SJSA1 (cell line): ENCODE measurements around the gene ZNF662. TPM values are rescaled to one million over a fixed set of nuclear protein-coding genes. Genes with fewer than 3 reads are reported as not detected.
A peak's percentile ranks its signal among the peaks of the same experiment; 100 is the strongest.
"Not testable (repeated sequence)": the region's sequence is repeated elsewhere in the genome, so short reads cannot be mapped to it uniquely, and the experiment has no call there.

Source experiments
- DNase-seq, 2 experiments: peaks; one replicate each; pipeline ENCODE4 v3.0.0-alpha.2; 2015 to 2020; ENCODE audit warnings: low spot score in 2 of 2, low read depth in 1 of 2
- H3K27ac ChIP-seq: fragments of 250-450 bp; sonication (Bioruptor Pico); 2 replicates; pipeline ENCODE4 v1.5.1; 2020; ENCODE audit warnings: mild to moderate bottlenecking, moderate library complexity
- H3K27me3 ChIP-seq: fragments of 250-450 bp; sonication (Bioruptor Pico); replicated peaks from 2 replicates; pipeline ENCODE4 v1.5.1; 2020; ENCODE audit warnings: mild to moderate bottlenecking, moderate library complexity
- H3K36me3 ChIP-seq: fragments of 250-450 bp; sonication (Bioruptor Pico); 2 replicates; pipeline ENCODE4 v1.5.1; 2020; ENCODE audit warnings: mild to moderate bottlenecking
- H3K4me1 ChIP-seq: fragments of 250-450 bp; sonication (Bioruptor Pico); replicated peaks from 2 replicates; pipeline ENCODE4 v1.6.1; 2021; ENCODE audit warnings: mild to moderate bottlenecking
- H3K4me3 ChIP-seq: fragments of 250-450 bp; sonication (Bioruptor Pico); 2 replicates; pipeline ENCODE4 v1.5.1; 2020; ENCODE audit warnings: mild to moderate bottlenecking
- H3K9me3 ChIP-seq: fragments of 250-450 bp; sonication (Bioruptor Pico); replicated peaks from 2 replicates; pipeline ENCODE4 v1.5.1; 2020; ENCODE audit warnings: mild to moderate bottlenecking
- total RNA-seq: library from RNA; depleted of rRNA; stranded (reverse); fragments of >200 nt; shearing (Covaris generic); gene quantifications from 2 replicates; pipeline ENCODE4 v1.2.3, GENCODE V29; 2014

ZNF662 gene
- total RNA-seq, 1 experiment from 2014 or later, result not detected

DNA sequence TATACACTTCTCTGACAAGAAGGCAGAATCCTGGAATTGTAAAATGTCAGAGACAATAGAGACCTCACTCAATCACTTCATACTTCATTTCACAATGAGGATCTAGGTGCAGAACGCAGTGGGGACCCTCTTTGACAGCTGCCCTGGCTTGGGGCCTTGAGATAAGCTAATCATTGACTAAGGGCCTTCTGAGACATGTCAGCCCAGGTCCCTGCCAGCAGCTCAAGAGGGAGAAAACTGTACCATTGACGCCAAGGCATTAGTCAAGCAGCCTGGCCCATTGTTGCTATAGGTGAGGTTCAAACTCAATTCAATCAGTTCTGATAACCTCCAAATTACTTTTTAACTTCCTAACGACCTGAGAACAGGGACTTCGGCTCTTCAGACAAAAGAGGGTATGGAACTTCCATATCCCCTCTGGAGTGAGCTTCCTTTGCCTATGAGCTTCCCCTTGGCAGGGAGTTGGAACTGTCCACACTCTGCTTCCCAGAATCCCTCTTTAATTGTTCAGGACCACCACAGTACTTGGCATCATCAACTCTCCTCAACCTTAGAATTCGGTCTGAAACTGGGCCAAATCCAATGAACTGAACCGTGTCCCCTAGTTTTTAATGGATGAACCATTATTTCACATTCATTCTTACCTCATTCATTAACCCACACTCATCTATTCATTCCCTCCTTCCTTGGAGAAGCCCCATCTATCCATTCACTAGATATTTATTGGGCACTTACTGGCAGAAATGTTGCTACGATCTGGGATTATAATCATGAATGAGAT is 28.8 kb upstream of the ZNF662 start:
- H3K27me3 ChIP-seq, result no peaks in the 10 kb centered on the region
- no peak overlapping the region for H3K4me3 ChIP-seq
- H3K27ac ChIP-seq, result no peak overlapping the region
- no peaks in the 10 kb centered on the region for H3K36me3 ChIP-seq
- no peaks in the 10 kb centered on the region for H3K9me3 ChIP-seq
- no peak for DNase-seq
- peaks cover 9% of the 10 kb centered on the region for H3K4me1 ChIP-seq

- H3K27me3 ChIP-seq, result no peaks in the 10 kb centered on the region
- peaks cover 9% of the 10 kb centered on the region for H3K4me1 ChIP-seq
- no peaks in the 10 kb centered on the region for H3K9me3 ChIP-seq
- no peak overlapping the region for H3K27ac ChIP-seq
- no peaks in the 10 kb centered on the region for H3K36me3 ChIP-seq
- no peak for DNase-seq
- no peak overlapping the region for H3K4me3 ChIP-seq
Observed at GRCh38 chr3:42877881-42878280, 28.1 kb upstream of the ZNF662 start.

- Histone ChIP-seq H3K4me3 (no peak overlapping the region), H3K4me1 (peaks cover 9% of the 10 kb centered on the region), H3K9me3 (no peaks in the 10 kb centered on the region), H3K27me3 (no peaks in the 10 kb centered on the region), H3K27ac (no peak overlapping the region), H3K36me3 (no peaks in the 10 kb centered on the region)
- no peak for DNase-seq
Observed at GRCh38 chr3:42880183-42880582, 25.8 kb upstream of the ZNF662 start.

DNA sequence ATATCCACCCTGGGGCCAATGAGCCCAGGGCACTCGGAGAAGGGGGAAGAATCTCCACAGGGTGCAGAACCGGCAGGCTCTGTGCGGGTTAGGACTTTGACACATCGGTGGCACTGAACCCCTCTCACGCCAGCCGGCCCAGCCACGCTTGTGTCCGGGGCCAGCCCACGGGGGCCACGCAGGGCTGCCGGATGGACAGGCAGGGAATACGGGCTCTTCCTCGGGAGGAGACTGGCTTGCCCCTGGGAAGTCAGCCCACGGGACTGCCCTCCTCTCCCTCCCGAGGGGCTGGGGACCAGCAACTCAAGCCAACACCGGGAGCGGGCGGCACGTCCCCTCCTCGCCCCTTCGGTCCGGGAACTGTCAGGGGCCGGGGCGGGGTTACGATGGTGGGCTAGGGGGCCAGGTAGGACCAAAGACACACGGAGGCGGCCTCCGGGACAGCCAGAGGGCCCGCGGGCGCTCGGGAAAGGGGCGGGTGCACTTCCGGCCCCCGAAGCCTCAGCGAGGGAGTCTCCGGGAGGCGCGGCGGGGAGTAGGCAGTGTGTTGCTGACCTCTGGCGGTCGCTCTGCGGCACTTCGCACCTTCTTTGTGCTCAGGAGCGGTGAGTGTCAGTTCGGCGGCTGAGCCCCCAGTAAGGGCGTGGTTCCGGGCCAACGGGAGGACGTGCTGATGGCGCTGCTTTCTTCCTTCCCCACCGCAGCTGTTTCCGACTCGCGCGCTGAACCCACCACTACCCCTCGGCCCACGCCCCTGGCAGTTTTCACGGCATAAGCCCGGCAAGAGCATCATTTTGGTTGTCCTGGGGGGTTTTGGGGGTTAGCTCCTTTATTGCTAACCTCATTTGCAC is 25.1 kb upstream of the ZNF662 start:
- Histone ChIP-seq H3K9me3 (no peaks in the 10 kb centered on the region), H3K27ac (0 out of 2 replicates have a peak overlapping the region, but pooled peaks have one; percentile 24), H3K4me1 (peaks cover 9% of the 10 kb centered on the region), H3K27me3 (no peaks in the 10 kb centered on the region), H3K4me3 (peak overlapping the region; percentile 41), H3K36me3 (no peaks in the 10 kb centered on the region)
- DNase-seq, result peak; percentile 63 to 83

GRCh38 chr3:42883251-42883930 is 22.6 kb upstream of the ZNF662 start:
- not testable (repeated sequence) for H3K27ac ChIP-seq, DNase-seq, H3K27me3 ChIP-seq, H3K9me3 ChIP-seq, H3K36me3 ChIP-seq, H3K4me1 ChIP-seq, H3K4me3 ChIP-seq

DNA sequence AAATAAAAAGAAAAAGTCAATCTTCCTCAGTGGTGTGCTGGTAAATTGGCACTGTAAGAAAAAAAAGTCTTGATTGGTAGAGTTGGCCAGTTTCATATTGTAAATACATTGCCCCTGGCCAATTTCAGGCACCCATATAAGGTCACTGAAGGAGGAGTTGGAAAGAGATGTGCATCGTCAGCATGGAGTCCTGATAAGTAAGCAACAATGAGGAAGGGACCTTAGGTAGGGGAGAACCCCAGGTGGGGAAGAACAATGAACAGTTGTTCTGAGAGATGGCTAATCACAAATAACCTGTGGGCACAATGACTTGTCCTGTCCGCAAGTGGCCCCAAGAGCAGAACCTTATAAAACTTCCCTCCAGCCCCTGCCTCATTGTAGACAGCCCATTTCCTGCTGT is 21.6 kb upstream of the ZNF662 start:
- H3K4me3 ChIP-seq, result no peak overlapping the region
- H3K27me3 ChIP-seq, result no peaks in the 10 kb centered on the region
- no peaks in the 10 kb centered on the region for H3K36me3 ChIP-seq
- no peaks in the 10 kb centered on the region for H3K9me3 ChIP-seq
- H3K27ac ChIP-seq, result no peak overlapping the region
- H3K4me1 ChIP-seq, result peaks cover 9% of the 10 kb centered on the region
- no peak for DNase-seq

DNA sequence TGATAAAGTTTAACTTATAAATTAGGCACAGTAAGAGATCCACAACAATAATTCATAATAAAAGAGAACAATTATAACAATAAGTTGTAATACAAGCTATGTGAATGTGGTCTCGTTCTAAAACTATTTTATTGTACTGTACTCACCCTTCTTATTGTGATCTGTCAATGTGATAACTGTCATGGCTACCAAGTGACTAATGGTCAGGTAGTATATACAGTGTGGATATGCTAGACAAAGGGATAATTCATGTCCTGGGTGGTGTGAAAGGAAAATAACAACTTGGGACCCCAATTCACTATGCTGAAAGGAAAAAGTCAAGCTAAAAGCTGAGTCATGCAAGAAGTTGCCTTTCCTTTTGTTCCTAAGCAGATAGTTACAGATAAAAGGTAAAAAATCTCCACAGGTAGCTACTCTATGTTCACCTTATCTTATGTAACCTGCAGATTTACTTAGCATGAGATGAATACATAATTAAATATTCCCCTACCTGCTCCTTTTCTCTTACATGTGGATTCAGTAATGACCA is 19.6 kb upstream of the ZNF662 start:
- no peak for DNase-seq
- H3K9me3 ChIP-seq, result no peaks in the 10 kb centered on the region
- no peak overlapping the region for H3K27ac ChIP-seq
- H3K4me1 ChIP-seq, result peaks cover under 1% of the 10 kb centered on the region; the same call in 1 of the 2 replicates
- H3K27me3 ChIP-seq, result no peaks in the 10 kb centered on the region
- H3K4me3 ChIP-seq, result no peak overlapping the region
- no peaks in the 10 kb centered on the region for H3K36me3 ChIP-seq

DNA sequence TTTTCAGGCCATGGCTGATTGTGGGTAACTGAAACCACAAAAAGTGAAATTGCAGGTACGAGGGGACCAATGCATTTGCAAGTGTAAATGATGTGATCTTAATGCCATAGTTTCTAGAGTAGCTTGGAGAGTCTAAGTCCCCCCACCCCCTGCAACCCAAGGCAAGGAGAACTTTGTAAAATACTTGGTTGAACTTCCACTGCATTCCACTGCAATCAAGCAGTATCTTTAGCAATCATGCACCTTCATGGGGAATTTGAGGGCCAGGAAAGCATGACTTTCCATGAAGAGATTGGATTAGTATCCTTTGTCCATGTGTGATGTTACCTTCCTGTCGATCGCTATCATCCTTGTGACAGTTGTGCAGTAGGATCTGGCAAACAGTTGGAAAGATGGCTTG is 18.9 kb upstream of the ZNF662 start:
- Histone ChIP-seq H3K27me3 (no peaks in the 10 kb centered on the region), H3K27ac (no peak overlapping the region), H3K9me3 (no peaks in the 10 kb centered on the region), H3K36me3 (no peaks in the 10 kb centered on the region), H3K4me3 (no peak overlapping the region), H3K4me1 (no peaks in the 10 kb centered on the region)
- DNase-seq, result no peak

- Histone ChIP-seq H3K27me3 (no peaks in the 10 kb centered on the region), H3K9me3 (no peaks in the 10 kb centered on the region), H3K36me3 (no peaks in the 10 kb centered on the region), H3K4me3 (no peak overlapping the region), H3K4me1 (no peaks in the 10 kb centered on the region), H3K27ac (no peak overlapping the region)
- no peak for DNase-seq
Observed at GRCh38 chr3:42891042-42891441, 14.9 kb upstream of the ZNF662 start.

DNA sequence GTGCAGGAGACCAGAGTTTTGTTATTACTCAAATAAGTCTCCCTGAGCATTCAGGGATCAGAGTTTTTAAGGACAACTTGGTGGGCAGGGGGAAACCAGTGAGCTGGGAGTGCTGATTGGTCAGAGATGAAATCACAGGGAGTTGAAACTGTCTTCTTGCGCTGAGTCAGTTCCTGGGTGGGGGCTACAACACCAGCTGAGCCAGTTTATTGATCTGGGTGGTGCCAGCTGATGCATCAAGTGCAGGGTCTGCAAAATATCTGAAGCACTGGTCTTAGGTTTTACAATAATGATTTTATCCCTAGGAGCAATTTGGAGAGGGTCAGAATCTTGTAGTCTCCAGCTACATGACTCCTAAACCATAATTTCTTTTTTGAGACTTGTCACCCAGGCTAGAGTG is 13.8 kb upstream of the ZNF662 start:
- no peak overlapping the region for H3K27ac ChIP-seq
- DNase-seq, result no peak

GRCh38 chr3:42892807-42893206 is 13.1 kb upstream of the ZNF662 start:
- no peak overlapping the region for H3K27ac ChIP-seq
- H3K4me1 ChIP-seq, result no peaks in the 10 kb centered on the region

More for the DNA sequence above, 13.8 kb upstream of the ZNF662 start:
- Histone ChIP-seq H3K4me1 (no peaks in the 10 kb centered on the region), H3K27me3 (no peaks in the 10 kb centered on the region), H3K36me3 (no peaks in the 10 kb centered on the region), H3K9me3 (no peaks in the 10 kb centered on the region), H3K4me3 (no peak overlapping the region)

DNA sequence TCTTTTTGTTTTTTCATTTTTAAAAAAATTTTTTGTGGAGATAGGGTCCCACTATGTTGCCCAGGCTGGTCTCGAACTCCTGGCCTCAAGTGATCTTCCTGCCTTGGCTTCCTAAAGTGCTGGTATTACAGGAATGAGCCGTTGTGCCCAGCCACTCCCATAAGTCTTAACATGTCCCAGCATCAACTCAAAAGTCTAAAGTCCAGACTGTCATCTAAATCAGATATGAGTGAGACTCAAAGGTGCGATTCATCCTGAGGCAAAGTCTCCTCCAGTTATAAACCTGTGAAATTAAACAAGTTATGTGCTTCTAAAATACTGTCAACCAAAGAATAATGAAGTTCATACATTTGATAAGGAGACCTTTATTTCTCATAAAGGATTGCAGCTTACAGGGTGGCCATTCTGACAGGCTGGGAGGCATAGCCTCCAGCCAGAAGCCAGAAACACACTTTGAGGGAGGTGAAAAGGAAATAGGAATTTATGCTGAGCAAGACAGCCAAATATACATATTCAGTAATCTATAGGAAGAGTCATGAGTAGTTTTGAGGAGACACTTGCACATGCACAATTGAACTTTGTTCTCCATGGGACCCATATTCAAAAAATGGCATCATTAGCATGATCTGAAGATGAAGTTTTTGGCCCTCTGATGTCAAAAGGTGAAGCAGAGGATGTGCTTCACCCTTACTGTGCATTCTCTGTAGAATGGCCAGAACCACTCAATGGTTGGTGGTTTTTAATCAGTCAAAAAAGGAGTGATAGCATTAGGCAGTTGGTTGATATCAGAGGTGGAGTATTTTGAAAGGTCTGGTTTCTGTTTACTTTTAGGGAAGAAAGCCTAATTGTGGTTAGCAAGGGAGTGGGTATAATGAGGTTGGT is 11.0 kb upstream of the ZNF662 start:
- Histone ChIP-seq H3K4me3 (no peak overlapping the region), H3K27me3 (no peaks in the 10 kb centered on the region), H3K27ac (no peak overlapping the region), H3K36me3 (no peaks in the 10 kb centered on the region), H3K4me1 (no peaks in the 10 kb centered on the region), H3K9me3 (no peaks in the 10 kb centered on the region)
- no peak for DNase-seq

More at GRCh38 chr3:42892807-42893206, 13.1 kb upstream of the ZNF662 start:
- Histone ChIP-seq H3K27me3 (no peaks in the 10 kb centered on the region), H3K9me3 (no peaks in the 10 kb centered on the region), H3K36me3 (no peaks in the 10 kb centered on the region), H3K4me3 (no peak overlapping the region)
- DNase-seq, result no peak

DNA sequence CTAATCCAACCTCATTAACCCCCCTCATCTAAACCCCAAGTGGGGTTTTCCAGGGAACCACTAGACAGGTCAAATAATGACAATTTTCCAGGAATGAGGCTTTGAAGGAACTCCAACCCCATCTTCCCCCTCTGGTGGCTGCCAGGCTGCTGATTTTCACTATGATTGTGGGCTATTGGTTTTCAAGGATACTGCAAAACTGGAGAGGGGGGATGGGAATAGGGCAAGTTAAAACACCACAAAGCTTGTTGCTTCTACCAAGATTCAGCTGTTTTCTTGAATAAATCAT is 10.4 kb upstream of the ZNF662 start:
- no peaks in the 10 kb centered on the region for H3K4me1 ChIP-seq
- no peak overlapping the region for H3K27ac ChIP-seq
- H3K4me3 ChIP-seq, result no peak overlapping the region
- H3K36me3 ChIP-seq, result no peaks in the 10 kb centered on the region
- H3K9me3 ChIP-seq, result no peaks in the 10 kb centered on the region
- DNase-seq, result no peak
- H3K27me3 ChIP-seq, result no peaks in the 10 kb centered on the region
